ENCODE measurements around the gene MYZAP. TPM values are rescaled to one million over a fixed set of nuclear protein-coding genes. Genes with fewer than 3 reads are reported as not detected.

MYZAP gene
- total and polyA plus RNA-seq, 2 of the 4 experiments (the other 2 are of a cell fraction): not detected

- dilution Hi-C loops (cut with HindIII; ENCODE audit: low sequenced_read_pairs, unreplicated experiment) (no loop called here), intact Hi-C loops (cut with micrococcal nuclease) (no loop called here), in situ Hi-C loops (cut with MboI; ENCODE audit: low sequenced_read_pairs) (no loop called here)
- Histone ChIP-seq H3K27ac (ENCODE audit: insufficient read depth, low read length) (no peak overlapping the region), H2BK20ac (ENCODE audit: low read depth, low read length) (no peak overlapping the region), H3K36me3 (ENCODE audit: control insufficient read depth, insufficient read depth, low read length) (no peaks in the 10 kb centered on the region), H3K9me1 (ENCODE audit: insufficient read depth, low read length) (no peaks in the 10 kb centered on the region), H3K27me3 (ENCODE audit: control insufficient read depth, insufficient read depth, low read length) (peaks cover 10% of the 10 kb centered on the region), H3K14ac (replicated peaks; ENCODE audit: low read depth, low read length) (no peak overlapping the region), H3K4ac (ENCODE audit: low read depth, low read length) (no peak overlapping the region), H2BK15ac (ENCODE audit: low read depth, low read length) (no peak overlapping the region), H2AK9ac (replicated peaks; ENCODE audit: low read depth, low read length, poor library complexity) (no peak overlapping the region), H2BK120ac (ENCODE audit: low read depth, low read length) (no peak overlapping the region), H4K8ac (ENCODE audit: low read depth in 2 of 2, low read length in 2 of 2) (no peak overlapping the region), H3K4me1 (ENCODE audit: control insufficient read depth, insufficient read depth, low read length) (no peaks in the 10 kb centered on the region), H4K5ac (ENCODE audit: low read depth, low read length) (no peak overlapping the region), H3K18ac (ENCODE audit: low read depth, low read length) (no peak overlapping the region), H3K9me3 (ENCODE audit: control insufficient read depth, insufficient read depth, low read length) (no peaks in the 10 kb centered on the region), H3K4me2 (ENCODE audit: low read depth, low read length) (no peak overlapping the region), H4K20me1 (ENCODE audit: insufficient read depth, low read length) (no peaks in the 10 kb centered on the region), H3K9ac (ENCODE audit: low read depth, low read length) (no peak overlapping the region), H2AK5ac (ENCODE audit: low read depth, low read length) (no peak overlapping the region), H4K91ac (ENCODE audit: insufficient read depth, low read depth, low read length) (no peak overlapping the region), H3K23ac (ENCODE audit: low read depth, low read length) (no peak overlapping the region), H2BK5ac (ENCODE audit: low read depth, low read length, poor library complexity, severe bottlenecking) (no peak overlapping the region), H3K79me1 (ENCODE audit: low read depth in 1 of 2, low read length in 2 of 2) (no peaks in the 10 kb centered on the region), H2AFZ (replicated peaks; ENCODE audit: low read length, poor library complexity) (no peak overlapping the region), H3K4me3 (ENCODE audit: insufficient read depth, low read depth, low read length) (no peak overlapping the region), H3K56ac (ENCODE audit: extremely low read depth, insufficient read depth, low read length) (no peak overlapping the region)
- CTCF ChIA-PET: no interaction called here
- DNase-seq (no peak), ATAC-seq (ENCODE audit: low read depth) (no peak)
- no TSS peak for BruUV-seq (replicated peaks)
- POLR2A ChIA-PET (ENCODE audit: unreplicated experiment): interaction anchor here (0.6 kb wide), 2 partner anchors 14 to 1167 kb away, joined by 3 read pairs; no protein-coding TSS in a partner anchor
- no CpG with 5 or more reads among the region's 4 CpGs for WGBS, 2 experiments (ENCODE audit: extremely low coverage in 2 of 2, insufficient read length in 1 of 2)
- no peak for TF ChIP-seq RFX5 (IDR thresholded peaks at IDR 0.05; ENCODE audit: low read depth, low read length)
- no peak for TF ChIP-seq RCOR1 (IDR thresholded peaks at IDR 0.05; ENCODE audit: insufficient replicate concordance, low read length)
- no peak for TF ChIP-seq USF2 (IDR thresholded peaks at IDR 0.05; ENCODE audit: low read depth, low read length)
- TF ChIP-seq MAZ (IDR thresholded peaks at IDR 0.05; ENCODE audit: borderline replicate concordance, low read depth, low read length): no peak
- no peak for TF ChIP-seq FOS (IDR thresholded peaks at IDR 0.05; ENCODE audit: low read depth, low read length)
- TF ChIP-seq CTCF (conservative IDR thresholded peaks at IDR 0.05; ENCODE audit: low read depth, low read length): no peak
- no peak for TF ChIP-seq RAD21 (IDR thresholded peaks at IDR 0.05; ENCODE audit: low read length)
- no peak for TF ChIP-seq CEBPB (IDR thresholded peaks at IDR 0.05; ENCODE audit: low read depth, low read length)
- no peak for TF ChIP-seq POLR2A (IDR thresholded peaks at IDR 0.05; ENCODE audit: low read depth, low read length)
- TF ChIP-seq CHD1 (IDR thresholded peaks at IDR 0.05; ENCODE audit: low read depth, low read length): no peak
- no peak for TF ChIP-seq SMC3 (IDR thresholded peaks at IDR 0.05; ENCODE audit: low read depth, low read length)
Measured at GRCh38 chr15:57643826-57644225, 52.1 kb downstream of the MYZAP start.
